Right lobe of liver (tissue), 4 donors: ENCODE results near the gene VPS13C.

ENCODE experiments used
- CTCF ChIP-seq, 4 donors: fragments of 200-600 bp in 3 of 4; fragments of 450-650 bp in 1 of 4; IDR thresholded peaks; one replicate each; pipeline versions ENCODE4 v1.5.1 to v1.8.0; 2016 to 2022; ENCODE audit warnings: antibody characterized with exemption in 4 of 4, mild to moderate bottlenecking in 2 of 4
- POLR2A ChIP-seq: fragments of 450-650 bp; IDR thresholded peaks from one replicate; pipeline ENCODE4 v1.6.1; 2017; ENCODE audit warnings: antibody characterized with exemption, mild to moderate bottlenecking
- donor health status: DM: no; HTN: no; CAD: no.
- donor health status: DM: no; HTN: no; CAD: no.
- donor health status: DM: no; HTN: yes; CAD: no.

- TF ChIP-seq POLR2A = no peak
- TF ChIP-seq CTCF (IDR thresholded peaks at IDR 0.05) = no peak
Measured at GRCh38 chr15:61827131-61827530, 233.1 kb downstream of the VPS13C start.
